NCI-H2029 treated with DMSO at 0.1 percent for 48 hours (cell line): Measurements from ENCODE around the gene POPDC2.

Experiments used
- DNase-seq: peaks from one replicate; lab custom pipeline; 2025; lab: John Stamatoyannopoulos, UW

Gene POPDC2

GRCh38 chr3:119639494-119640350 is 20.7 kb downstream of the POPDC2 start:
- no peak for DNase-seq

GRCh38 chr3:119637679-119638477 is 22.5 kb downstream of the POPDC2 start:
- no peak for DNase-seq

GRCh38 chr3:119636891-119637611 is 23.3 kb downstream of the POPDC2 start:
- no peak for DNase-seq

- no peak for DNase-seq
Measured at GRCh38 chr3:119636249-119636648, 24.1 kb downstream of the POPDC2 start.

GRCh38 chr3:119635719-119636118 is 24.7 kb downstream of the POPDC2 start:
- DNase-seq, result no peak

- DNase-seq, result no peak
Measured at GRCh38 chr3:119632829-119633228, 27.6 kb downstream of the POPDC2 start.

- no peak for DNase-seq
Measured at GRCh38 chr3:119632216-119632615, 28.2 kb downstream of the POPDC2 start.

- DNase-seq, result no peak
Measured at GRCh38 chr3:119631516-119631915, 28.9 kb downstream of the POPDC2 start.

GRCh38 chr3:119630880-119631329 is 29.5 kb downstream of the POPDC2 start:
- DNase-seq, result no peak

- no peak for DNase-seq
Measured at GRCh38 chr3:119630128-119630879, 30.1 kb downstream of the POPDC2 start.

- no peak for DNase-seq
Measured at GRCh38 chr3:119628816-119629445, 31.5 kb downstream of the POPDC2 start.

GRCh38 chr3:119628390-119628789 is 32.0 kb downstream of the POPDC2 start:
- no peak for DNase-seq

- DNase-seq, result no peak
Measured at GRCh38 chr3:119627461-119627860, 32.9 kb downstream of the POPDC2 start.

- DNase-seq, result no peak
Measured at GRCh38 chr3:119626196-119626595, 34.2 kb downstream of the POPDC2 start.

- no peak for DNase-seq
Measured at GRCh38 chr3:119625451-119626153, 34.8 kb downstream of the POPDC2 start.

- DNase-seq, result no peak
Measured at GRCh38 chr3:119624002-119624720, 36.2 kb downstream of the POPDC2 start.

GRCh38 chr3:119620899-119621298 is 39.5 kb downstream of the POPDC2 start:
- DNase-seq, result no peak

GRCh38 chr3:119619094-119619493 is 41.3 kb downstream of the POPDC2 start:
- DNase-seq, result peak; percentile 2

- DNase-seq, result no peak
Measured at GRCh38 chr3:119616056-119616455, 44.3 kb downstream of the POPDC2 start.

- DNase-seq, result no peak
Measured at GRCh38 chr3:119613872-119614271, 46.5 kb downstream of the POPDC2 start.
